Measurements from ENCODE around the gene C4orf50.

C4orf50 gene

DNA sequence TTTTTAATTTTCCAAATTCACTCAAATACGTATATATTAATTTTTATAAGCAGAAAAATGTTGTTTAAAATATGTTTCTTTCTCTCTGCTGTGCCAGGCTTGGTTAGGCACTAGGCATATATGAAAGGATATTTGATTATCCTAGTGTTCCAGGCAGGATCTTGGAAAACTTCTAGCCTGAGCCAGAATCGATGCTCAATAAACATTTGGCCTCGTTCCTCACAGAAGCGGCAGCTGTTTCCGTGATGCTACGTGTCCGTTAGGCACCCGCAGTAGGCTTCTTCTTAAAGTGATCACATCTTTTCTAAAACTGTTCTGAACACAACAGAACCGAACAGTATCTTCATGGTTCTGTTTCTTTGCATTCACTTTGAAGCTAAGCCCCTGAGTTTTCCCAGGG lies 75.3 kb downstream of the C4orf50 start:
- H3K4me3 ChIP-seq (ENCODE audit: low read length) = no peak overlapping the region
- DNase-seq (ENCODE audit: low read depth) = no peak
- TF ChIP-seq CTCF (IDR thresholded peaks at IDR 0.05; ENCODE audit: insufficient read depth, low read depth, low read length, missing control alignments) = no peak

DNA sequence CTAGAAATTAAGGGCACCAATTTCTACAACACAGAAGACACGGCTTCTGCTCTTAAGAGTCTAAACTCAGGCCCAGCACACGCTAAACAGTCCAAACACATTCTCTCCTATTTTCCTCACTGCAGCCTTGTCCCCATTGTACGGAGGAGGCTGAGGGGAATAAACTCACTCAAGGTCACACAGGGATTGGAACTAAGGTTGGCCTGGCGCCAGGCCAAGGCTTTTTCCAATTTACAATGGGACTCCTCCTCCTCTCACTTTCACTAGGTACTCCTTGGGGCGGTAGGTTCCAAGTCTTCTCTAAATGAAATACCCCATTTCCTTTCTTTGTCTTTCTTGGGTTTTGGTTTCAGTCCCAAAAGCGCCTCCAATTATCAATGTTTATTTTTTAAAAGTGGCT lies 76.6 kb downstream of the C4orf50 start:
- no peak for TF ChIP-seq CTCF (IDR thresholded peaks at IDR 0.05; ENCODE audit: insufficient read depth, low read depth, low read length, missing control alignments)
- DNase-seq (ENCODE audit: low read depth) = no peak
- no peak overlapping the region for H3K4me3 ChIP-seq (ENCODE audit: low read length)

DNA sequence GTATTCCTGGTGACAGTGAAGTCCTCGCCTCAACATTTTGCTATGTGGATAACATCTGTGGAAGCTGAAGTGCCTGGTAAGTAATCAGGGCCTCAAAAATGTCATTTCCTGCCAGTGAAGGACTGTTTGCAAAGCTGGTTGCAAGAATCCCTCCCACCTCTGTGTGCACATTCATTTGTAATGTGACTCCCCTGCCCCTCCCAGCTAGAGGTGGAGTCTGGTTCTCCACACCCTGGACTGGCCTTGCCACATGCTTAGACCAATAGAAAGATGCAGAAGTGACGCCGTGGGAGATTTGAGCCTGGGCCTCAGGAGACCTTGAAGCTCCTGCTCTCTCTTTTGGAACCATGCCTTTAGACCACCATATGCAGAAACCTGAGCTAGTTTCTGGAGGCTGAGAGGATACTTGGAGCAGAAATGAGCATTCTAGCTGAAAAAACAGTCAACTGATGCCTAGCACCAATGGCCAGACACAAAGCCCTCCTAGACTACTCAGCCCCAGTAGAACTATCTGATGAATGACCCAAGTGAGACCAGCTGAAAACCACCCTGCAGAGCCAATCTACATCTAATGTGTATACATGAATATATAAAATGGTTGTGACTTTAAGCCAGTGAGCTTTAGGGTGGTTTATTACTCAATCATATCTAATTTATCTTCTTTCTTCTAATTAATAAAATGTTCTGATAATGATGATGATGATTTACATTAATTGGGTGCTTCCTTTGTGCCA lies 77.6 kb downstream of the C4orf50 start:
- DNase-seq (ENCODE audit: low read depth) = no peak
- no peak for TF ChIP-seq CTCF (IDR thresholded peaks at IDR 0.05; ENCODE audit: insufficient read depth, low read depth, low read length, missing control alignments)
- H3K4me3 ChIP-seq (ENCODE audit: low read length) = no peak overlapping the region

DNA sequence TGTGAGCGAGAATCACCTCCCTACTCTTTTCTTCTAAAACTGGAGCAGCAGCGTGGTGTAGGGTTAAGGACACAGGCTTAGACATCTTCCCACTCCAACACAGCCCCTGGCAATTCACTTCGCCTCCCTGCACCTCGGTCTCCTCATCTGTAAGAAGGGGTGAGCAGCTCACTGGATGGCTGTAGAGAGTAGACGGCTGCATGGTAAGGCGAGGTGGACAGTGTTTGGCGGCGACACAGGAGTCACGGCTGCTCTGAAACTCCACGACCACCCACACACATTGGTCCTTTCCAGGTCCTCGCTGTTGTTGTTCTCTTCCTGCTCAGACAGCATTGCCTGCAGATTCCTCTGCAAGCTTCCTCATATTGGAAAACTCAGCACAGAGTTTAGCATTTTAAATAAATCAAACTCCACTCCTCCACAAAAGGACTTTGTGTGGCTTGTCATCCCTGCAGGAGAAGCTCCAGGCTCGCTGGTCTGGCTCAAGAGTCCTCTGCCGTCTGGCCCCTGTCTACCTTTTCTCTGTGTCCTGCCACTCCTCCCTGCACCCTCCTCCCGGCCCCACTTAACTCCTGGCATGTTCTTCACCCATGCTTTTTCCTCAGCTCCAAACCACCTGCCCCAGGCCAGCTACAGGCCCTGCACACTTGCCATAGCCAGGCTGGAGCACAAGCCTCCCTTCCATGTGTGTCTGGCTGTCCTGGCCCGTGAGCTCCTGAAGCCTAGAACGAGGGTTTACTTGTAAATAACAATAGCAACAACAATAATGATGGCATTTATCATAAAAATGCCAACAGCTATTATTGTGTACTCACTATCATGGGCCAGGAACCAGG lies 84.0 kb downstream of the C4orf50 start:
- H3K4me3 ChIP-seq (ENCODE audit: low read length) = no peak overlapping the region
- DNase-seq (ENCODE audit: low read depth) = no peak
- no peak for TF ChIP-seq CTCF (IDR thresholded peaks at IDR 0.05; ENCODE audit: insufficient read depth, low read depth, low read length, missing control alignments)

- TF ChIP-seq CTCF (IDR thresholded peaks at IDR 0.05; ENCODE audit: insufficient read depth, low read depth, low read length, missing control alignments) = no peak
- H3K4me3 ChIP-seq (ENCODE audit: low read length) = no peak overlapping the region
These were observed 85.1 kb downstream of the C4orf50 start for GRCh38 chr4:5933116-5933515.

DNA sequence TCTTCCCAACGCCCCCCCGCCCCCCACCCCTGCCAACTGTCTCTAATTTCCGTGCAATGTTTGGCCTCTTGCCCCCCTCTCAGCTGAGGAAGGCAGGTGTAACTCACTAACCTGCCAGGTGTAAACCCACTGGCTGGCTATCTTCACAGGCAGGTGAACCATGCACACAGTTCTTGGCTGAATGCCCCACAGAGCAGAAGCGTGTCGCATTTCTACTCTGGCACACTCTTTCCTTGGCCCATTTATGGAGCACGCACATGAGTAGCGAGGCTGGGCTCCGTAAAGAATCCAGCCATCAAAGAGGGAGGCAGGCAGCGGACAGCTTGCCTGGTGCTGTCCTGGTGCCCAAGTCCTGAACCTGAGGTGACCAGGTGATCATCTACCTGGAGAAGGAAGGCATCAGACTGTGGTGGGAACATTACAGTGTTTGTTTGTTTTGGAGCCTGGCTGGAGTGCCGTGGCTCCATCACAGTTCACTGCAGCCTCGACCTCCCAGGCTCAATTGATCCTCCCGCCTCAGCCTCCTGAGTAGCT lies 86.1 kb downstream of the C4orf50 start:
- no peak overlapping the region for H3K4me3 ChIP-seq (ENCODE audit: low read length)
- no peak for TF ChIP-seq CTCF (IDR thresholded peaks at IDR 0.05; ENCODE audit: insufficient read depth, low read depth, low read length, missing control alignments)
- no peak for DNase-seq (ENCODE audit: low read depth)

More at GRCh38 chr4:5933116-5933515, 85.1 kb downstream of the C4orf50 start:
- DNase-seq (ENCODE audit: low read depth) = no peak

Data from epithelial cell of esophagus (primary cell).